Measurements from ENCODE around the gene PIAS4. TPM values are rescaled to one million over a fixed set of nuclear protein-coding genes. Genes with fewer than 3 reads are reported as not detected.

The PIAS4 gene
- total and polyA plus RNA-seq, 5 donors from 2014 or later, result 4.1 to 25.4 (median 4.6) TPM

Other genes with a start within 250 kb of the PIAS4 start
- 81.0 TPM for gene APBA3, start 246.0 kb upstream of the PIAS4 start, total RNA-seq
- gene APBA3, start 246.0 kb upstream of the PIAS4 start, polyA plus RNA-seq, result 10 to 100 TPM; 35.0 to 50.2 (median 44.2) TPM
- gene MRPL54, start 245.1 kb upstream of the PIAS4 start, total RNA-seq, result 98.0 TPM
- gene MRPL54, start 245.1 kb upstream of the PIAS4 start, polyA plus RNA-seq, result 100 to 1,000 TPM; 143 to 208 (median 177) TPM
- gene RAX2, start 235.5 kb upstream of the PIAS4 start, total RNA-seq, result not detected
- gene RAX2, start 235.5 kb upstream of the PIAS4 start, polyA plus RNA-seq, result under 1 TPM in 2 of 4 donors, not detected in 2; 0.08 to 0.09 TPM
- 1.4 TPM for gene MATK, start 221.4 kb upstream of the PIAS4 start, total RNA-seq
- gene MATK, start 221.4 kb upstream of the PIAS4 start, polyA plus RNA-seq, result 1 to 10 TPM; 1.4 to 4.7 (median 2.3) TPM
- not detected for gene ZFR2, start 138.7 kb upstream of the PIAS4 start, total RNA-seq
- 1 to 10 TPM in 1 of 4 donors, under 1 TPM in 3; 0.06 to 1.3 (median 0.57) TPM for gene ZFR2, start 138.7 kb upstream of the PIAS4 start, polyA plus RNA-seq
- gene ATCAY, start 127.1 kb upstream of the PIAS4 start, total RNA-seq, result not detected
- gene ATCAY, start 127.1 kb upstream of the PIAS4 start, polyA plus RNA-seq, result not detected
- not detected for gene NMRK2, start 74.7 kb upstream of the PIAS4 start, total RNA-seq
- not detected for gene NMRK2, start 74.7 kb upstream of the PIAS4 start, polyA plus RNA-seq
- 42.3 TPM for gene DAPK3, start 36.6 kb upstream of the PIAS4 start, total RNA-seq
- 10 to 100 TPM; 20.7 to 31.3 (median 24.6) TPM for gene DAPK3, start 36.6 kb upstream of the PIAS4 start, polyA plus RNA-seq
- 2,369 TPM for gene EEF2, start 22.3 kb upstream of the PIAS4 start, total RNA-seq
- 100 to 1,000 TPM; 564 to 602 (median 587) TPM for gene EEF2, start 22.3 kb upstream of the PIAS4 start, polyA plus RNA-seq
- gene ZBTB7A, start 59.2 kb downstream of the PIAS4 start, total RNA-seq, result 50.5 TPM
- gene ZBTB7A, start 59.2 kb downstream of the PIAS4 start, polyA plus RNA-seq, result 10 to 100 TPM; 19.6 to 30.4 (median 23.7) TPM
- gene MAP2K2, start 116.4 kb downstream of the PIAS4 start, total RNA-seq, result 98.2 TPM
- gene MAP2K2, start 116.4 kb downstream of the PIAS4 start, polyA plus RNA-seq, result 10 to 100 TPM; 38.5 to 70.2 (median 56.6) TPM
- not detected for gene CREB3L3, start 145.9 kb downstream of the PIAS4 start, total RNA-seq
- gene CREB3L3, start 145.9 kb downstream of the PIAS4 start, polyA plus RNA-seq, result under 1 TPM in 1 of 4 donors, not detected in 3; 0.07 TPM
- gene SIRT6, start 174.8 kb downstream of the PIAS4 start, total RNA-seq, result 34.2 TPM
- gene SIRT6, start 174.8 kb downstream of the PIAS4 start, polyA plus RNA-seq, result 1 to 10 TPM; 1.7 to 4.4 (median 3.1) TPM
- 1.5 TPM for gene ANKRD24, start 175.0 kb downstream of the PIAS4 start, total RNA-seq
- under 1 TPM in 3 of 4 donors, not detected in 1; 0.12 to 0.53 (median 0.26) TPM for gene ANKRD24, start 175.0 kb downstream of the PIAS4 start, polyA plus RNA-seq
- gene EBI3, start 221.8 kb downstream of the PIAS4 start, total RNA-seq, result not detected
- gene EBI3, start 221.8 kb downstream of the PIAS4 start, polyA plus RNA-seq, result under 1 TPM in 2 of 4 donors, not detected in 2; 0.24 to 0.57 TPM
- gene YJU2, start 239.3 kb downstream of the PIAS4 start, total RNA-seq, result 37.7 TPM
- gene YJU2, start 239.3 kb downstream of the PIAS4 start, polyA plus RNA-seq, result 10 to 100 TPM; 24.8 to 34.1 (median 28.2) TPM

Data from CD4-positive, CD25-positive, alpha-beta regulatory T cell (primary cell).